ENCODE results near the gene DACT2.
A peak's percentile ranks its signal among the peaks of the same experiment; 100 is the strongest.

The DACT2 gene

DNA sequence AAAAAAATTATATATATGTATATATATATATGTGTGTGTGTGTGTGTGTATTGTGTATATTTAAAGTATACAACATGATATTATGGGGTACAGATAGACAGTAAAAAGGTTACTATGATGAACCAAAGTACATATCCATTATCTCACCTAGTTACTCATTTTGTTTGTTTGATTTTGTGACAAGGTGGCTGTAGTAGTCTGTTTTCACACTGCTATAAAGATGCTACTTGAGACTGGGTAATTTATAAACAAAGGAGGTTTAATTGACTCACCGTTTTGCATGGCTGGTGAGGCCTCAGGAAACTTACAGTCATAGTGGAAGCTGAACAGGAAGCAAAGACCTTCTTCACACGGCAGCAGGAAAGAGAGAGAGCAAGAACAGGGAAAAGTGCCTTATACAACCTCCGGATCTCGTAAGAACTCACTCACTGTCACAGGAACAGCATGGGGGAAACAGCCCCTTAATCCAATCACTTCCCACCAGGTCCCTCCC lies 30.2 kb upstream of the DACT2 start:
- DNase-seq = no peak

DNA sequence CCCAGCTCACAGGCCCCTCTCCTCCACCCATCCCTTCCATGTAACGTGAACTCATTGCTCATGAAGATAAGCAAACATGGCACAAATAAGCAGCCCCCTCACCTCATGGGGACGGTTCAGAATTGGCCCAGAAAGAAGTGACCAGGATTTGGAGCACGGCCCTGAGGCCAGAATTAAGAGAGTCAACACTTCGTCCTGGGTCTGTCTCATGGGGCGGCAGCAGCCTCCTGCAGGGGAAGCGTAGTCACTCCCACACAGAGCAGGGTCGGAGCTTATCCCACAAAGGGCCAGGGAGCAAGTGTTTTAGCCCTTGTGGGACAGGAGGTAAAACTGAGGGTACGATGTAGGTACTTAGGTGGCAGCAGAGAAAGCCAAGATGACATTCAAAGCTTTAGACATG lies 28.6 kb upstream of the DACT2 start:
- no peak for DNase-seq

DNA sequence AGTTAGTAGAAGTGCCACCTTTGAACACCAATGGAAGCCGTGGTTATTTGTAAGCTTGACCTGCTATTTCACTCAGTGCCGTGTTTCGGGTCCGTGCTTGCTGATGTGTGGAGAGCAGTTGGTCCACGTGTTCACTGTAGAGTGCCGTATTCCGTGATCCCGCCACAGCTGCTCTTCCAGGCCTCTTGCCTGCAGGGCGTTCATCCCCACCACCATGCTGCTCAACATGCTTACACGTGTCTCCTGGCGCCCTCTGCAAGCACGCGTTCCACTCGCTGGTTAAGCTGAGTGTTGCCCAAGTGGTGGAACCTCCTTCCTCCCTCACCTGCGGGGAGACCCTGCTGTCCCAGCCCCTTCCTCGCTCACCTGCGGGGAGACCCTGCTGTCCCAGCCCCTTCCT lies 28.0 kb upstream of the DACT2 start:
- no peak for DNase-seq

- no peak for DNase-seq
These were observed 27.5 kb upstream of the DACT2 start for GRCh38 chr6:168347053-168347452.

GRCh38 chr6:168345896-168346754 lies 26.5 kb upstream of the DACT2 start:
- DNase-seq = no peak

DNA sequence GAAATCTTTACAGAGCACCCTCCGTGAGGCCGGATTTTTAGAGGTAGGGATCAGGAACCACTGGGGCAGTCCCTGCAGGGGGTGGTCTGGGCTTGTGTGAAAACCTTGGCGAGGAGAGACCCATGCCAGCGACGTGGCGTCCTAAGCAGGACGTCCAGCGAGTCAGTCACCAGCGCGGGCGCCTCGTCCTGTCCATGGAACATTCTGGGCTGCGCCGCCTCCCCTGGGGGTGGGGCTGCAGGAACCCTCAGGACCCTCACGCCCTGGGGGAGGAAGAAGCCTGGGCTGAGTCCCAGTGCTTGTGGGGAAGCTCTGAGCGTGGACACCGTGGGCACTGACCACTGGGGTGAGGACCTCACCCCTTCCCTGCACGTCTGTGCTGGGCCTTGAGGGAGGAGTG lies 25.7 kb upstream of the DACT2 start:
- DNase-seq = no peak

- DNase-seq = no peak
These were observed 24.8 kb upstream of the DACT2 start for GRCh38 chr6:168344338-168344737.

GRCh38 chr6:168343239-168344150 lies 23.9 kb upstream of the DACT2 start:
- DNase-seq = no peak

DNA sequence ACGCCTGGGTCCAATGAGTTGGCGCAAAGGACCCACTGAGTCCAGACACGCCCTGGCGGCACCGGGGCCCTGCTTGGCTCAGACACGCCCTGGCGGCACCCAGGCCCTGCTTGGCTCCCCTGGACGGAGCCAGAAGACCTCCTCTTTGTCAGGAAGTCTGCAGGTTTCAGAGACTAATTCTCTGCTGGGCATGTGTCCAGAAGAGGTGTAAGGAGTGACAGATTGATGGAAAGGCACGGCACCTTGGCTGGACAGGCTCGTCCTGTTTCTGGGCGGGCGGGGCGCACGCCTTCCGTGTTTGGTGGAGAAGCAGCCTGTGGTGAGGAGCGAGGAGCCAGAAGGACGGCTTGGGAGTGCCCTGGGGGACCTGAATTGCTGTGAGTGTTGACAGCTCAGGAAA lies 23.1 kb upstream of the DACT2 start:
- no peak for DNase-seq

- no peak for DNase-seq
These were observed 21.8 kb upstream of the DACT2 start for GRCh38 chr6:168341280-168341900.

- no peak for DNase-seq
These were observed 21.2 kb upstream of the DACT2 start for GRCh38 chr6:168340819-168341218.

- no peak for DNase-seq
These were observed 19.2 kb upstream of the DACT2 start for GRCh38 chr6:168338777-168339176.

- DNase-seq = no peak
These were observed 17.4 kb upstream of the DACT2 start for GRCh38 chr6:168336967-168337366.

- DNase-seq = no peak
These were observed 14.4 kb upstream of the DACT2 start for GRCh38 chr6:168333989-168334388.

DNA sequence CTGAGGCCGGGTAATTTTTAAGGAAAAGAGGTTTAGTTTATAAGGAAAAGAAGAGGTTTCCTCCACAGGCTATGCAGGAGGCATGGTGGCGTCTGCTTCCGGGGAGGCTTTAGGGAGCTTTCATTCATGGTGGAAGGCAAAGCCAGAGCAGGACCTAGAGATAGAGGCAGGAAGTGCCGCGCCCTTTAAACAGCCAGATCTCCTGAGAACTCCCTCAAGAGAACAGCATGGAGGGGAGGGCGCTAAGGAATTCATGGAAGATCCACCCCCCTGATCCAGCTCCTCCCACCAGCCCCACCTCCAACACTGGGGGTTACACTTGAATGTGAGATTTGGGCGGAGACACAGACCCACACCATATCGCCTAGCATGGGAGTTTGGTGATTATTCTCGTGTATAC lies 13.9 kb upstream of the DACT2 start:
- DNase-seq = no peak

- DNase-seq = peak; percentile 13
These were observed 13.5 kb upstream of the DACT2 start for GRCh38 chr6:168333039-168333438.

GRCh38 chr6:168332020-168332419 lies 12.4 kb upstream of the DACT2 start:
- no peak for DNase-seq

- no peak for DNase-seq
These were observed 11.5 kb upstream of the DACT2 start for GRCh38 chr6:168331058-168331457.

- no peak for DNase-seq
These were observed 10.8 kb upstream of the DACT2 start for GRCh38 chr6:168330403-168330802.

GRCh38 chr6:168328086-168328485 lies 8.5 kb upstream of the DACT2 start:
- no peak for DNase-seq

DNA sequence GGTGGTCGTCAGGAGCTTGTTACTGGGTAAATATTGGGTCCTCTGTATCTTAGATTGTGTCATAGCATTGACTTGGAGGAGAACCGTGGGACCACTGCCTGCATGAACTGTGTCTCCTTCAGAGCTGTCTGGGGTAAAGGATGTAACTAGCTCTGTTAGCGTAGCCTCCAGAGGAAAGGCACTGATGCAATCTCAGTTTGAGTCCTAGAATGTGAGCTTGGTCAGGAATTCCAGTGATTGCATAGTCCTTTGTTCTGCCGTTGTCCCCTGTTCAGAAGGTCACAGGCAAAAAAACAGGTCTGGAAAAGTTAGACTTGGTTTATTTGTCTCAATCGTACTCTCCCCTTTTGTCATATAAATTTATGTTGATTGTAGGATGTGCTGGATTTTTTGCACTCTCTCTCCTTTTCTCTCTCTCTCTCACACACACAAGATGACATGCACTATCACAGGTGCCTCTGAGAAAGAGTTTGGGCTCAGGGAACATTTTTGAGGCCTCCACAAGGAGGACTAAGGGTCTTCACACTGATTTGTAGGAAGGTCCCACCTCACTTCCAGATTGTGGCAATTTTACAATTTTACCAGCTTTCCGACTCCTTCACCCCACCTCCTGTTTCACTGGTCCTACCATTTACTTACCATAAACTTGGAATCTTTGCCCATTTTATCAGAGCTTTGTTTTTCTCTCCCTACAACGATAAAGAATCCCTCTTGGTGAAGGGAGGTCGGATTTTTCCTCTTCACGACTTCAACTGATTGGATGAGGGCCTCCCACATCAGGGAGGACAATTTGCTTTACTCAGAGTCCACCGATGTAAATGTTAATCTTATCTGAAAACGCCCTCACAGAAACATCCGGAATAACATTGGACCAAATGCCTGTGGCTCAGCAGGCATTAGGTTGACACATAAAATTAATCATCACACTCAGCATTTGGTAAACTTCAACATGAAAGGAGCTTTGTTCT lies 7.0 kb upstream of the DACT2 start:
- no peak for DNase-seq

DNA sequence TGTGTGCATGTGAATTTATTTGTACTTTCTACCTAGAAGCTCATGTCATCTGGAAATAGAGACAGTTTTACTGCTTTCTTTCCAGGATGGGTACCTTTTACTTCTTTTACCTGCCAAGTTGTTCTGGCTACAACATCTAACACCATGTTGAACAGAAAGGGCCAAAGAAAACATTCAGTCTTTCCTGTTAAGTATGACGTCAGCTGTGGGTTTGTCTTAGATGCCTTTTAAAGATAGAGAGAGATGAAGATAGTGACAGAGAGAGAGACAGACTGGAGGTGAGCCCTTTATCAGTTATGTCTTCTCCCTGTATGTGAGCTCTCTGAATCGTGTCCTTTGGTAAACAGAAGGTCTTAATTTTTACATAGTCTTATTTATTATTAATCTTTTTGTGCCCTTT lies 3.4 kb upstream of the DACT2 start:
- DNase-seq = no peak
